GM12878 (cell line): ENCODE measurements around the gene UBE2O. TPM values are rescaled to one million over a fixed set of nuclear protein-coding genes. Genes with fewer than 3 reads are reported as not detected.

Experiments used
- ATAC-seq: fragments of 200-7000 bp; cut with Tn5 transposase; 3 replicates; pipeline ENCODE4 v1.9.1; 2020; ENCODE audit warnings: mild to moderate bottlenecking, moderate library complexity
- BruUV-seq: library from RNA; stranded (reverse); fragments of 400-500 nt; replicated peaks from 2 replicates; lab custom pipeline; 2021; lab: Mats Ljungman, UMichigan
- CTCF ChIA-PET: fragments of 300-600 bp; sonication (Branson Sonifier 250); formaldehyde crosslinking; extraction: SDS; loops from one replicate; lab custom pipeline; 2021; ENCODE audit warnings: inconsistent platforms; lab: Yijun Ruan, JAX
- POLR2A ChIA-PET: fragments of 350-600 bp; formaldehyde crosslinking; extraction: SDS; loops from one replicate; lab custom pipeline; 2021; ENCODE audit warnings: inconsistent platforms; lab: Charles Lee
- RAD21 ChIA-PET: fragments of 300-600 bp; sonication (Branson Sonifier 250); formaldehyde crosslinking; loops from one replicate; lab custom pipeline; 2023; ENCODE audit warnings: antibody characterized with exemption; ENCODE audit not compliant: unreplicated experiment; lab: Charles Lee
- SMC1A ChIA-PET: fragments of 300-600 bp; sonication (Branson Sonifier 250); formaldehyde crosslinking; loops from one replicate; lab custom pipeline; 2023; ENCODE audit not compliant: unreplicated experiment, uncharacterized antibody; lab: Charles Lee
- DNase-seq: peaks from one replicate; pipeline ENCODE4 v3.0.0-alpha.2; 2011; ENCODE audit warnings: low read depth, low spot score
- FAIRE-seq: peaks from 3 replicates; lab custom pipeline; 2011; peaks lifted over from hg19 to GRCh38; lab: Jason Lieb, UNC
- H2AFZ ChIP-seq: 2 replicates; pipeline ENCODE4 v1.6.0; 2011; ENCODE audit warnings: low read depth, low read length, control low read depth; ENCODE audit not compliant: control insufficient read depth
- H3K27ac ChIP-seq: 2 replicates; pipeline ENCODE4 v1.5.1; 2011; ENCODE audit warnings: control low read depth; ENCODE audit not compliant: control insufficient read depth, insufficient read depth
- H3K27me3 ChIP-seq, 2 experiments: replicated peaks in 1 of 2; 2 replicates each; pipeline versions ENCODE4 v1.6.0 to v1.6.1; 2011; ENCODE audit warnings: low read length in 1 of 2; ENCODE audit not compliant: control insufficient read depth in 2 of 2, insufficient read depth in 2 of 2
- H3K36me3 ChIP-seq, 2 experiments: 2 replicates each; pipeline ENCODE4 v1.5.1; 2011; ENCODE audit warnings: low read length in 1 of 2; ENCODE audit not compliant: control insufficient read depth in 2 of 2, insufficient read depth in 2 of 2
- H3K4me1 ChIP-seq: 2 replicates; pipeline ENCODE4 v1.6.1; 2011; ENCODE audit warnings: mild to moderate bottlenecking, low read length, moderate library complexity, mixed read lengths; ENCODE audit not compliant: control insufficient read depth, insufficient read depth
- H3K4me2 ChIP-seq: 2 replicates; pipeline ENCODE4 v1.6.0; 2011; ENCODE audit warnings: control low read depth; ENCODE audit not compliant: control insufficient read depth, insufficient read depth
- H3K4me3 ChIP-seq: fragments of 200-600 bp; sonication (generic); 2 replicates; pipeline ENCODE4 v1.5.1; 2016
- H3K79me2 ChIP-seq: 2 replicates; pipeline ENCODE4 v1.6.0; 2011; ENCODE audit warnings: low read length; ENCODE audit not compliant: control insufficient read depth, insufficient read depth
- H3K9ac ChIP-seq: 2 replicates; pipeline ENCODE4 v1.8.0; 2011; ENCODE audit warnings: low read length, control low read depth, mixed read lengths; ENCODE audit not compliant: control insufficient read depth, insufficient read depth
- H3K9me3 ChIP-seq: replicated peaks from 3 replicates; pipeline ENCODE4 v1.5.1; 2011; ENCODE audit warnings: mild to moderate bottlenecking, low read length; ENCODE audit not compliant: control insufficient read depth, insufficient read depth
- H4K20me1 ChIP-seq: 2 replicates; pipeline ENCODE4 v1.6.0; 2011; ENCODE audit not compliant: control insufficient read depth, insufficient read depth
- CBX5 ChIP-seq: sonication (generic); IDR thresholded peaks from 2 replicates; pipeline ENCODE4 v1.6.1; 2016; ENCODE audit warnings: low read depth, moderate library complexity, mild to moderate bottlenecking, inconsistent platforms
- CREM ChIP-seq: IDR thresholded peaks from 2 replicates; pipeline ENCODE4 v1.6.1; 2014; ENCODE audit warnings: antibody characterized with exemption, low read depth
- EGR1 ChIP-seq, 2 experiments: IDR thresholded peaks; 1 replicate in 1 of 2; 2 replicates in 1 of 2; pipeline ENCODE4 v1.6.1; 2011 to 2012; ENCODE audit warnings: low read depth in 2 of 2, low read length in 2 of 2, borderline replicate concordance in 1 of 2, mild to moderate bottlenecking in 1 of 2, moderate library complexity in 1 of 2
- ESRRA ChIP-seq: IDR thresholded peaks from 2 replicates; pipeline ENCODE4 v1.6.1; 2012; ENCODE audit warnings: mild to moderate bottlenecking, low read length, improper control_type of control experiment
- FOS ChIP-seq: IDR thresholded peaks from 3 replicates; pipeline ENCODE4 v1.6.1; 2011; ENCODE audit warnings: borderline replicate concordance; ENCODE audit not compliant: insufficient read length; ENCODE audit errors: extremely low read depth
- HDAC2 ChIP-seq: fragments of 200-600 bp; sonication (generic); IDR thresholded peaks from 2 replicates; pipeline ENCODE4 v1.6.1; 2017
- SMC3 ChIP-seq: IDR thresholded peaks from 2 replicates; pipeline ENCODE4 v1.6.1; 2011; ENCODE audit warnings: low read length, improper control_type of control experiment, borderline replicate concordance
- SREBF1 ChIP-seq: IDR thresholded peaks from 2 replicates; pipeline ENCODE4 v1.6.1; 2012; ENCODE audit warnings: mild to moderate bottlenecking, low read length
- ZNF384 ChIP-seq: IDR thresholded peaks from 2 replicates; pipeline ENCODE4 v1.6.1; 2012; ENCODE audit warnings: low read depth, mild to moderate bottlenecking, low read length, improper control_type of control experiment, borderline replicate concordance
- WGBS: methylation state at CpG from one replicate; pipeline ENCODE4 v1.1.6; 2016; ENCODE audit warnings: low lambda C conversion rate; ENCODE audit not compliant: insufficient replicate concordance, insufficient coverage; ENCODE audit errors: missing lambda C conversion rate; 5-methylcytosine and 5-hydroxymethylcytosine counted together
- in situ Hi-C: fragments of 300-500 bp; cut with MboI; formaldehyde crosslinking; loops from 9 replicates; pipeline ENCODE4 v1.14.3; 2018; ENCODE audit warnings: mixed read lengths
- intact Hi-C: fragments of 100-400 bp; cut with micrococcal nuclease; formaldehyde crosslinking; loops from one replicate; pipeline ENCODE4 v1.14.2; 2022; ENCODE audit not compliant: unreplicated experiment
- polyA plus RNA-seq, 11 experiments: library from polyadenylated mRNA; depleted of rRNA in 4 of 11; unstranded in 6 of 11; stranded (reverse) in 5 of 11; fragments of >200 nt; fragmentation: Nextera tagmentation in 4 of 11; fragmentation: Illumina TruSeq in 1 of 11; extraction: Ambion mirVana in 4 of 11; extraction: Trizol in 1 of 11; gene quantifications; 1 replicate in 1 of 11; 2 replicates in 10 of 11; pipeline versions ENCODE4 v1.2.1 to v1.2.3, GENCODE V29; 2011 to 2016; ENCODE audit warnings: inconsistent platforms in 2 of 11, missing spikeins in 2 of 11, low read depth in 1 of 11
- total RNA-seq, 4 experiments: library from RNA; depleted of rRNA in 3 of 4; stranded (reverse); fragments of >200 nt in 3 of 4; fragmentation: Illumina TruSeq in 1 of 4; extraction: Trizol in 1 of 4; gene quantifications; 2 replicates each; pipeline versions ENCODE4 v1.2.1 to v1.2.3, GENCODE V29; 2013 to 2021
- TF ChIP-seq, protein P1 (sequence below): IDR thresholded peaks from 2 replicates; pipeline ENCODE4 v1.6.1; 2011; ENCODE audit warnings: low read depth, mild to moderate bottlenecking, low read length, moderate library complexity, borderline replicate concordance; ENCODE audit errors: extremely low read depth
- TF ChIP-seq, protein P2 (sequence below): fragments of 450-650 bp; conservative IDR thresholded peaks from 2 replicates; pipeline ENCODE4 v1.6.1; 2017; ENCODE audit warnings: mild to moderate bottlenecking, moderate library complexity
- TF ChIP-seq, protein P3 (sequence below): fragments of 450-650 bp; IDR thresholded peaks from 2 replicates; pipeline ENCODE4 v1.6.1; 2018; ENCODE audit warnings: borderline replicate concordance, mild to moderate bottlenecking; ENCODE audit not compliant: partially characterized antibody
- TF ChIP-seq, protein P4 (sequence below): fragments of 450-650 bp; IDR thresholded peaks from 2 replicates; pipeline ENCODE4 v1.6.1; 2016; ENCODE audit warnings: mild to moderate bottlenecking
- TF ChIP-seq, protein P5 (sequence below), 3 experiments: IDR thresholded peaks in 2 of 3; conservative IDR thresholded peaks in 1 of 3; 2 replicates each; pipeline ENCODE4 v1.5.1; 2011; ENCODE audit warnings: low read depth in 3 of 3, low read length in 3 of 3, mild to moderate bottlenecking in 3 of 3, control low read depth in 2 of 3, moderate library complexity in 2 of 3, inconsistent platforms in 1 of 3, mixed read lengths in 1 of 3; ENCODE audit not compliant: control insufficient read depth in 2 of 3, insufficient read depth in 1 of 3; ENCODE audit errors: extremely low read depth in 1 of 3

The UBE2O gene
- total and polyA plus RNA-seq, 10 of the 15 experiments (the other 5 are each of a cell fraction or from before 2014, with no cell fraction given) = 2.1 to 39.0 (median 14.1) TPM

DNA sequence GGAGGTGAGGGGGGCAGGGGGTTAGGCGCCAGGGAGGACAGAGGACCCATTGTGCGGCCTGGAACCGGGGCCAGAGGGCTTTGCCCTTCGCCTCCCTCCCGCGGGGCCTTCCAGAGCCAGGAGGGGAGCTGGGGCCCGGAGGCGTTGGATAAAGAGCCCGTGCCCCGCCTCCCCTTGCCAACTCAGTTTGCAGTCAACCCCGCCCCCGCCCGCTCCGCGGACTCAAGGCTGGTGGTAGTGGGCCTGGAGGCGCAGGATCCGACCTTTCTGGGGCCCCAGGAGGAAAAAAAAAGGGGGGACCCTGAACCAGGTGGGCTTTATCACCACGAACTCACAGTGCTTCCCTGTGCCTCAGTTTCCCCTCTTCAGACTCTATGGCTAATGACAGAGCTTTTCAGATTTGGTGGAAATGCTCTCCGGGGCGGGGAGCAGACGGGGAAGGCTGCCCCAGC, 70.6 kb downstream of the UBE2O start:
- ChIA-PET CTCF (no interaction called here), RAD21 (interaction anchor here (0.5 kb wide), 1 partner anchor 26 kb away, joined by 6 read pairs; no protein-coding TSS in a partner anchor), SMC1A (interaction anchor here (1.9 kb wide), 1 partner anchor 15 kb away, joined by 6 read pairs; no protein-coding TSS in a partner anchor), POLR2A (no interaction called here)
- no peak overlapping the region for H3K9ac ChIP-seq
- no peak for FAIRE-seq
- no peak for ATAC-seq
- intact Hi-C loops = loop anchor here (10.0 kb wide), 1 partner anchor 258 kb away; no protein-coding TSS in a partner anchor
- H3K27ac ChIP-seq = no peak overlapping the region
- TF ChIP-seq, protein P1, sequence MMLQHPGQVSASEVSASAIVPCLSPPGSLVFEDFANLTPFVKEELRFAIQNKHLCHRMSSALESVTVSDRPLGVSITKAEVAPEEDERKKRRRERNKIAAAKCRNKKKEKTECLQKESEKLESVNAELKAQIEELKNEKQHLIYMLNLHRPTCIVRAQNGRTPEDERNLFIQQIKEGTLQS = no peak
- TF ChIP-seq, protein P2, sequence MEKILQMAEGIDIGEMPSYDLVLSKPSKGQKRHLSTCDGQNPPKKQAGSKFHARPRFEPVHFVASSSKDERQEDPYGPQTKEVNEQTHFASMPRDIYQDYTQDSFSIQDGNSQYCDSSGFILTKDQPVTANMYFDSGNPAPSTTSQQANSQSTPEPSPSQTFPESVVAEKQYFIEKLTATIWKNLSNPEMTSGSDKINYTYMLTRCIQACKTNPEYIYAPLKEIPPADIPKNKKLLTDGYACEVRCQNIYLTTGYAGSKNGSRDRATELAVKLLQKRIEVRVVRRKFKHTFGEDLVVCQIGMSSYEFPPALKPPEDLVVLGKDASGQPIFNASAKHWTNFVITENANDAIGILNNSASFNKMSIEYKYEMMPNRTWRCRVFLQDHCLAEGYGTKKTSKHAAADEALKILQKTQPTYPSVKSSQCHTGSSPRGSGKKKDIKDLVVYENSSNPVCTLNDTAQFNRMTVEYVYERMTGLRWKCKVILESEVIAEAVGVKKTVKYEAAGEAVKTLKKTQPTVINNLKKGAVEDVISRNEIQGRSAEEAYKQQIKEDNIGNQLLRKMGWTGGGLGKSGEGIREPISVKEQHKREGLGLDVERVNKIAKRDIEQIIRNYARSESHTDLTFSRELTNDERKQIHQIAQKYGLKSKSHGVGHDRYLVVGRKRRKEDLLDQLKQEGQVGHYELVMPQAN = no peak
- TF ChIP-seq, protein P3, sequence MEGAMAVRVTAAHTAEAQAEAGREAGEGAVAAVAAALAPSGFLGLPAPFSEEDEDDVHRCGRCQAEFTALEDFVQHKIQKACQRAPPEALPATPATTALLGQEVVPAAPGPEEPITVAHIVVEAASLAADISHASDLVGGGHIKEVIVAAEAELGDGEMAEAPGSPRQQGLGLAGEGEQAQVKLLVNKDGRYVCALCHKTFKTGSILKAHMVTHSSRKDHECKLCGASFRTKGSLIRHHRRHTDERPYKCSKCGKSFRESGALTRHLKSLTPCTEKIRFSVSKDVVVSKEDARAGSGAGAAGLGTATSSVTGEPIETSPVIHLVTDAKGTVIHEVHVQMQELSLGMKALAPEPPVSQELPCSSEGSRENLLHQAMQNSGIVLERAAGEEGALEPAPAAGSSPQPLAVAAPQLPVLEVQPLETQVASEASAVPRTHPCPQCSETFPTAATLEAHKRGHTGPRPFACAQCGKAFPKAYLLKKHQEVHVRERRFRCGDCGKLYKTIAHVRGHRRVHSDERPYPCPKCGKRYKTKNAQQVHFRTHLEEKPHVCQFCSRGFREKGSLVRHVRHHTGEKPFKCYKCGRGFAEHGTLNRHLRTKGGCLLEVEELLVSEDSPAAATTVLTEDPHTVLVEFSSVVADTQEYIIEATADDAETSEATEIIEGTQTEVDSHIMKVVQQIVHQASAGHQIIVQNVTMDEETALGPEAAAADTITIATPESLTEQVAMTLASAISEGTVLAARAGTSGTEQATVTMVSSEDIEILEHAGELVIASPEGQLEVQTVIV = no peak
- TF ChIP-seq SREBF1 (no peak), HDAC2 (no peak), SMC3 (no peak), CBX5 (no peak), ESRRA (no peak), ZNF384 (no peak), CREM (no peak), FOS (no peak), EGR1 (IDR thresholded peaks at IDR 0.05; ENCODE audit: borderline replicate concordance in 1 of 2, low read depth in 2 of 2, low read length in 2 of 2) (no peak)
- TF ChIP-seq, protein P4, sequence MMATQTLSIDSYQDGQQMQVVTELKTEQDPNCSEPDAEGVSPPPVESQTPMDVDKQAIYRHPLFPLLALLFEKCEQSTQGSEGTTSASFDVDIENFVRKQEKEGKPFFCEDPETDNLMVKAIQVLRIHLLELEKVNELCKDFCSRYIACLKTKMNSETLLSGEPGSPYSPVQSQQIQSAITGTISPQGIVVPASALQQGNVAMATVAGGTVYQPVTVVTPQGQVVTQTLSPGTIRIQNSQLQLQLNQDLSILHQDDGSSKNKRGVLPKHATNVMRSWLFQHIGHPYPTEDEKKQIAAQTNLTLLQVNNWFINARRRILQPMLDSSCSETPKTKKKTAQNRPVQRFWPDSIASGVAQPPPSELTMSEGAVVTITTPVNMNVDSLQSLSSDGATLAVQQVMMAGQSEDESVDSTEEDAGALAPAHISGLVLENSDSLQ = no peak
- TF ChIP-seq, protein P5, sequence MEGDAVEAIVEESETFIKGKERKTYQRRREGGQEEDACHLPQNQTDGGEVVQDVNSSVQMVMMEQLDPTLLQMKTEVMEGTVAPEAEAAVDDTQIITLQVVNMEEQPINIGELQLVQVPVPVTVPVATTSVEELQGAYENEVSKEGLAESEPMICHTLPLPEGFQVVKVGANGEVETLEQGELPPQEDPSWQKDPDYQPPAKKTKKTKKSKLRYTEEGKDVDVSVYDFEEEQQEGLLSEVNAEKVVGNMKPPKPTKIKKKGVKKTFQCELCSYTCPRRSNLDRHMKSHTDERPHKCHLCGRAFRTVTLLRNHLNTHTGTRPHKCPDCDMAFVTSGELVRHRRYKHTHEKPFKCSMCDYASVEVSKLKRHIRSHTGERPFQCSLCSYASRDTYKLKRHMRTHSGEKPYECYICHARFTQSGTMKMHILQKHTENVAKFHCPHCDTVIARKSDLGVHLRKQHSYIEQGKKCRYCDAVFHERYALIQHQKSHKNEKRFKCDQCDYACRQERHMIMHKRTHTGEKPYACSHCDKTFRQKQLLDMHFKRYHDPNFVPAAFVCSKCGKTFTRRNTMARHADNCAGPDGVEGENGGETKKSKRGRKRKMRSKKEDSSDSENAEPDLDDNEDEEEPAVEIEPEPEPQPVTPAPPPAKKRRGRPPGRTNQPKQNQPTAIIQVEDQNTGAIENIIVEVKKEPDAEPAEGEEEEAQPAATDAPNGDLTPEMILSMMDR (IDR thresholded peaks at IDR 0.05 in 2 of 3, conservative IDR thresholded peaks at IDR 0.05 in 1 of 3; ENCODE audit: control insufficient read depth in 2 of 3, extremely low read depth in 1 of 3, insufficient read depth in 1 of 3, low read depth in 3 of 3, low read length in 3 of 3) = no peak
- 55% methylated on average over 13 of the region's 21 CpGs for WGBS
- H2AFZ ChIP-seq = no peak overlapping the region
- peak overlapping the region; percentile 75 for H3K4me3 ChIP-seq
- H3K4me2 ChIP-seq = peak overlapping the region; percentile 99
- no peaks in the 10 kb centered on the region for H3K9me3 ChIP-seq
- no peak for DNase-seq
- H3K36me3 ChIP-seq = no peaks in the 10 kb centered on the region
- H3K27me3 ChIP-seq = peaks cover 2 to 6% of the 10 kb centered on the region in 2 experiments; a peak in 2 of 4 replicates
- H4K20me1 ChIP-seq = no peaks in the 10 kb centered on the region
- in situ Hi-C loops = no loop called here
- H3K4me1 ChIP-seq = peaks cover 24% of the 10 kb centered on the region
- no TSS peak for BruUV-seq
- H3K79me2 ChIP-seq = no peaks in the 10 kb centered on the region
